ENCODE measurements around the gene TMEM217.

TMEM217 gene

GRCh38 chr6:37244430-37245310, 13.3 kb downstream of the TMEM217 start (continued):
- TF ChIP-seq ZNF146 (tag by site-specific recombination; IDR thresholded peaks at IDR 0.05) (0 out of 2 replicates have a peak, but pooled peaks have one; percentile 8), ZNF184 (tag by site-specific recombination; IDR thresholded peaks at IDR 0.05) (peak; percentile 80), ZNF214 (tag by site-specific recombination; IDR thresholded peaks at IDR 0.05; ENCODE audit: borderline replicate concordance) (no peak), ZNF521 (tag by site-specific recombination; IDR thresholded peaks at IDR 0.05) (no peak), ZIC2 (tag by site-specific recombination; IDR thresholded peaks at IDR 0.05) (peak; percentile 25; the same call in 1 of the 2 replicates), ZNF175 (tag by site-specific recombination; IDR thresholded peaks at IDR 0.05) (no peak), ZNF292 (tag by site-specific recombination; IDR thresholded peaks at IDR 0.05; ENCODE audit: borderline replicate concordance, low read depth) (no peak), SALL2 (tag by site-specific recombination; IDR thresholded peaks at IDR 0.05; ENCODE audit: borderline replicate concordance) (no peak), HOXC10 (CRISPR knock-in tag; IDR thresholded peaks at IDR 0.05) (no peak), PRDM10 (tag by site-specific recombination; IDR thresholded peaks at IDR 0.05) (peak; percentile 92), ZSCAN16 (tag by site-specific recombination; IDR thresholded peaks at IDR 0.05) (peak; percentile 56), TSHZ1 (tag by site-specific recombination; IDR thresholded peaks at IDR 0.05; ENCODE audit: borderline replicate concordance) (peak; percentile 83), REST (tag by site-specific recombination; IDR thresholded peaks at IDR 0.05) (no peak), ZNF24 (tag by site-specific recombination; IDR thresholded peaks at IDR 0.05) (peak; percentile 95), KLF1 (tag by site-specific recombination; IDR thresholded peaks at IDR 0.05) (no peak)
- TF ChIP-seq, protein P1, sequence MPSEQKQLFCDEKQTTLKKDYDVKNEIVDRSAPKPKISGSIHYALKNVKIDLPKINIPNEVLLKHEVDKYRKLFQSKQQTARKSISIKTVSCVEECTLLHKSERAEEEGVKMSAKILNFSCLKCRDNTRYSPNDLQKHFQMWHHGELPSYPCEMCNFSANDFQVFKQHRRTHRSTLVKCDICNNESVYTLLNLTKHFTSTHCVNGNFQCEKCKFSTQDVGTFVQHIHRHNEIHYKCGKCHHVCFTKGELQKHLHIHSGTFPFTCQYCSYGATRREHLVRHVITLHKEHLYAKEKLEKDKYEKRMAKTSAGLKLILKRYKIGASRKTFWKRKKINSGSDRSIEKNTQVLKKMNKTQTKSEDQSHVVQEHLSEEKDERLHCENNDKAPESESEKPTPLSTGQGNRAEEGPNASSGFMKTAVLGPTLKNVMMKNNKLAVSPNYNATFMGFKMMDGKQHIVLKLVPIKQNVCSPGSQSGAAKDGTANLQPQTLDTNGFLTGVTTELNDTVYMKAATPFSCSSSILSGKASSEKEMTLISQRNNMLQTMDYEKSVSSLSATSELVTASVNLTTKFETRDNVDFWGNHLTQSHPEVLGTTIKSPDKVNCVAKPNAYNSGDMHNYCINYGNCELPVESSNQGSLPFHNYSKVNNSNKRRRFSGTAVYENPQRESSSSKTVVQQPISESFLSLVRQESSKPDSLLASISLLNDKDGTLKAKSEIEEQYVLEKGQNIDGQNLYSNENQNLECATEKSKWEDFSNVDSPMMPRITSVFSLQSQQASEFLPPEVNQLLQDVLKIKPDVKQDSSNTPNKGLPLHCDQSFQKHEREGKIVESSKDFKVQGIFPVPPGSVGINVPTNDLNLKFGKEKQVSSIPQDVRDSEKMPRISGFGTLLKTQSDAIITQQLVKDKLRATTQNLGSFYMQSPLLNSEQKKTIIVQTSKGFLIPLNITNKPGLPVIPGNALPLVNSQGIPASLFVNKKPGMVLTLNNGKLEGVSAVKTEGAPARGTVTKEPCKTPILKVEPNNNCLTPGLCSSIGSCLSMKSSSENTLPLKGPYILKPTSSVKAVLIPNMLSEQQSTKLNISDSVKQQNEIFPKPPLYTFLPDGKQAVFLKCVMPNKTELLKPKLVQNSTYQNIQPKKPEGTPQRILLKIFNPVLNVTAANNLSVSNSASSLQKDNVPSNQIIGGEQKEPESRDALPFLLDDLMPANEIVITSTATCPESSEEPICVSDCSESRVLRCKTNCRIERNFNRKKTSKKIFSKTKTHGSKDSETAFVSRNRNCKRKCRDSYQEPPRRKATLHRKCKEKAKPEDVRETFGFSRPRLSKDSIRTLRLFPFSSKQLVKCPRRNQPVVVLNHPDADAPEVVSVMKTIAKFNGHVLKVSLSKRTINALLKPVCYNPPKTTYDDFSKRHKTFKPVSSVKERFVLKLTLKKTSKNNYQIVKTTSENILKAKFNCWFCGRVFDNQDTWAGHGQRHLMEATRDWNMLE (tag by site-specific recombination; conservative IDR thresholded peaks at IDR 0.05; ENCODE audit: low read depth), result peak; percentile 66
- TF ChIP-seq, protein P2, sequence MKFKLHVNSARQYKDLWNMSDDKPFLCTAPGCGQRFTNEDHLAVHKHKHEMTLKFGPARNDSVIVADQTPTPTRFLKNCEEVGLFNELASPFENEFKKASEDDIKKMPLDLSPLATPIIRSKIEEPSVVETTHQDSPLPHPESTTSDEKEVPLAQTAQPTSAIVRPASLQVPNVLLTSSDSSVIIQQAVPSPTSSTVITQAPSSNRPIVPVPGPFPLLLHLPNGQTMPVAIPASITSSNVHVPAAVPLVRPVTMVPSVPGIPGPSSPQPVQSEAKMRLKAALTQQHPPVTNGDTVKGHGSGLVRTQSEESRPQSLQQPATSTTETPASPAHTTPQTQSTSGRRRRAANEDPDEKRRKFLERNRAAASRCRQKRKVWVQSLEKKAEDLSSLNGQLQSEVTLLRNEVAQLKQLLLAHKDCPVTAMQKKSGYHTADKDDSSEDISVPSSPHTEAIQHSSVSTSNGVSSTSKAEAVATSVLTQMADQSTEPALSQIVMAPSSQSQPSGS (tag by site-specific recombination; IDR thresholded peaks at IDR 0.05; ENCODE audit: low read depth), result peak; percentile 90
- TF ChIP-seq, protein P3, sequence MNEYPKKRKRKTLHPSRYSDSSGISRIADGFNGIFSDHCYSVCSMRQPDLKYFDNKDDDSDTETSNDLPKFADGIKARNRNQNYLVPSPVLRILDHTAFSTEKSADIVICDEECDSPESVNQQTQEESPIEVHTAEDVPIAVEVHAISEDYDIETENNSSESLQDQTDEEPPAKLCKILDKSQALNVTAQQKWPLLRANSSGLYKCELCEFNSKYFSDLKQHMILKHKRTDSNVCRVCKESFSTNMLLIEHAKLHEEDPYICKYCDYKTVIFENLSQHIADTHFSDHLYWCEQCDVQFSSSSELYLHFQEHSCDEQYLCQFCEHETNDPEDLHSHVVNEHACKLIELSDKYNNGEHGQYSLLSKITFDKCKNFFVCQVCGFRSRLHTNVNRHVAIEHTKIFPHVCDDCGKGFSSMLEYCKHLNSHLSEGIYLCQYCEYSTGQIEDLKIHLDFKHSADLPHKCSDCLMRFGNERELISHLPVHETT (tag by site-specific recombination; IDR thresholded peaks at IDR 0.05), result 0 out of 2 replicates have a peak, but pooled peaks have one; percentile 65
